GM18502 (cell line): ENCODE measurements around the gene DHRS7.
"Not testable (repeated sequence)": the region's sequence is repeated elsewhere in the genome, so short reads cannot be mapped to it uniquely, and the experiment has no call there.

Source experiments
- ATAC-seq: cut with Tn5 transposase; IDR thresholded peaks from one replicate; pipeline ENCODE4 v1.9.1; 2021; ENCODE audit warnings: mild to moderate bottlenecking; ENCODE audit not compliant: unreplicated experiment, poor library complexity

Gene DHRS7

DNA sequence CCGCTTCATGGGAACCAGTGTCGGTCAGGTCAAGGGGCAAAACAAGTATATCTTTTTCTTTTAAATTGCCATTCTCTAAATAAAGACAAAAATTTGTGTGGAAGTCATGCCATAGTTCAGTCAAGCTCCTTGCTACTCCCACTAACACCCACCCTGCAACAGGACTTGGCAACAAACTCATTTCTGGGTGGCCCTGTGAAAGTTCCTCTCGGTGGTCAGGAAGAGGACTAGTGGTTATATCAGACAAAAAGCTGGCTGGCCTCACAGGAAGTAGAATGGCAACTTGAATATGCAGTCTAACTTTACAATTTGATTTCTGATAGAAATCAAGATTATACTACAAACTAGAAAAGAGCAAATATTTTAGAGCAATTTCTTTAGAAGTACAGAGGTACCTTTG is 11.2 kb downstream of the DHRS7 start:
- no peak for ATAC-seq

DNA sequence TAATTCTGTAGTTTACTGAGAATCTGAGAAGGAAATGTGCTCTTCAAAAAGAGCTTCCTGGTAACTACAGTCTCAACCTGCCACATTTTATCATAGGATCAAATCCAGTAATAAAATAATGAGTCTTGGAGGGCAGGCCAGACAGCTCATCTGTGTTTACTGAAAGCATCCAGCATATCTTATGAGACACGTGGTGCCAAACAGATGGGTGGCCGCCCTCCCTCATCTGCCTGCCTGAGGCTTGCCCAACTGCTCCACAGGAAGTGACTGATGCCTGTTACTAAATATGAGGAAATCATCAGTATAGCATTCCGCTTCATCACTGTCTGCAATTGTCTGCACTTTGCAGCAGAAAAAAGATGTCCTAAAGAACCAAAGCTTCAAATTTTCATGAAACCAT is 13.5 kb downstream of the DHRS7 start:
- ATAC-seq = peak; percentile 50

DNA sequence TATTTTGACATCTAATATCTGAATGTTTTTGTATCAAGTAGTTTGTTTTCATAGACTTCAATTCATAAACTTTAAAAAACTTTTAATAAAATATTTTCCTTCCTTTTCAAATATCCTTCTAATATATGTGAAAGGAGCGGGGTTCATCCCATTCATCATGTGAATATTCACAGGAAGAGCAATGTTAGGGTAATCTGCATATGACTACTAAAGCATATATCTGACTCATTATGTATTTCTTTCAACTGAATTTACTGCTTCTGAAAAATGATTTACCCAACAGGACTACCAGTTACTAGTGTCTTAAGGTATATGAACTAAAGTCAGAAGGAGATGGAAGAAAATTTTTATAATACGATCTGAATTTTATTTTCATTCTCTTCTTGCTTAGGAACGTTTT is 30.5 kb downstream of the DHRS7 start:
- ATAC-seq = no peak

DNA sequence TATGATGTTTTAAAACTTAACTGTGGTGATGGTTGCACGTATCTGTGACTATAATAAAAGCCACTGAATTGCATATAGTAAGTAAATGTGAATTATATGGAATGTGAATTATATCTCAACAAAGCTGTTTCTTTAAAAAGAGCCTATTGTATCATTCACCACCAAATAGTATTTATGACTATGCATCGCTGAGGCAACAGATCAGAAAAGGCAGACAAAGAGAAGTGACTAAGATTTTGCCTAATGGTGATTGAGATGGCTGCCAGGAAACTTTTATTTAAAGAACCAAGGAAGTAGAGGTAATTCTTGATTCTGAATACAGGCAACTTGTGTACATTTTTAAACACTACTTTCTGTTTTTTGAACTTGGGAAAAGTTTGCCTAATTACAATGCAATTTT is 31.7 kb downstream of the DHRS7 start:
- no peak for ATAC-seq

DNA sequence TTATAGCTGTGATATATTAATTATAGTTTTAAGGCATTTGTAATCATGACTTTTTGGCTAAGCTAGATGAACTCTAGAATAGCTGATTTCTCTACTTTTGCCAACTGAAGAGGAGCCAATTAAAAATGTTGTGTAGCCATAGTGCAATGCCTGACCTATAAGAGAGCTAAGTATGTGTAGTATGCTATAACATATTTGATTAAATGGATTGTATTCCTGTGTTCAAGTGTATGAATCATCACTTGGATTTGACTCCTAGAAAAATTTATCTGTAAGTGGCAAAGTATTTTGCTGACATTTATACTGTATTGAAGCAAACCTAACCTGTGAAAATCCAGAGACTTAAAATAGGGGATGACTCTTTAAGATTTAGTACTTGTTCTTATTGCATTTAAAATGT is 39.3 kb downstream of the DHRS7 start:
- no peak for ATAC-seq

DNA sequence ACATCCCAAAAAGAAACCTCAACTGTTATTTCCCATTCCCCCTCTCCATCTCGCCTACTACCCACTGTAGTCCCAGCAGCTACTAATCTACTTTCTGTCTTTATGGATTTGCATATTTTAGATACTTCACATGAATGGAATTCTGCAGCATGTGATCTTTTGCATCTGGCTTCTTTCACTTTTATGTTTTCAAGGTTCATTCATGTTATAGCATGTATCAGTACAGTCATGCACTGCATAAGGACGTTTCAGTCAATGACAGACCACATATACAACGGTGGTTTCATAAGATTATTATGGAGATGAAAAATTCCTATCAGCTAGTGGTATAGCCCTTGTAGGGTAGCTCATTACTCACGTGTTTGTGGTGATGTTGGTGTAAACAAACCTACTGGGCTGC is 49.0 kb downstream of the DHRS7 start:
- ATAC-seq = no peak

DNA sequence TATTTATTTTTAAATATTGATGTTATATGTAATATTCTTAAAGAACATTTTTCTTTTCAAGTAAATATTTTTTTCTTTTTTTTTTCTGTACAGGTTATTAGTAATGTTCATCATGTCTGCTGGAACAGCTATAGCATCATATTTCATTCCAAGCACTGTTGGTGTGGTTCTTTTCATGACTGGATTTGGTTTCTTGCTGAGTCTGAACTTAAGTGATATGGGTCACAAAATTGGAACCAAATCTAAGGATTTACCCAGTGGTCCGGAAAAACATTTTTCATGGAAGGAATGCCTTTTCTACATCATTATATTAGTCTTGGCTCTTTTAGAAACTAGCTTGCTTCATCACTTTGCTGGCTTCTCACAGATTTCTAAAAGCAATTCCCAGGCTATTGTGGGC is 50.3 kb downstream of the DHRS7 start:
- no peak for ATAC-seq

DNA sequence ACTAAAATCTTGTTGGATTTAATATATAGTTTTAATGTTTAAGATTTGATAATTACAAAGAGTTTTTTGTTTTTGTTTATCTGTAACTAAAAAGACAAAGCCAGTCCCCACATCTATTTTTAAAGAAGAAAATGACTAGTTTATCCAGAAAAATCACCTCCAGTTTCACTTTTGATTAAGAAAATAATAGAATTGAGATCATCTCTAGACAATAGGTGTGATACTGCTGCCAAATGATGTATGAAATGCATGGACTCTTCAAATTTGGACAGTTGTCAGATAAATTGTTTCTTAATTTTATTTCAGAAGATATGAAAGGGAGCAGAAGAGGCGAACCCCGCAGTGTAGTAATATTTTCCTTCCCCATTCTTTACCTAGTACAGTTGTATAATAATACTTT is 53.5 kb downstream of the DHRS7 start:
- no peak for ATAC-seq

DNA sequence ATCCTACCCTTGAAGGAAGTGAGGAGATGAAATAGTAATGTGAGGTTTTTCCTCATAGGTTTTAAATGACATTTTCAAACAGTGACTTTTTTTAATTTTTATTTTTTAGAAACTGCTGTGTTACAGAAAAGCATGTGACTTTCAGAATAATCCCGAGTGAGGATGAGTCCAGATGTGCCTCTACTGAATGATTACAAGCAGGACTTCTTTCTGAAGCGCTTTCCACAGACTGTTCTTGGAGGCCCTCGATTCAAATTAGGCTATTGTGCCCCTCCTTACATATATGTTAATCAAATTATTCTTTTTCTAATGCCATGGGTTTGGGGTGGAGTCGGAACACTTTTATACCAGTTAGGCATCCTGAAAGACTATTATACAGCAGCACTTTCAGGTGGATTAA is 57.7 kb downstream of the DHRS7 start:
- ATAC-seq = no peak

DNA sequence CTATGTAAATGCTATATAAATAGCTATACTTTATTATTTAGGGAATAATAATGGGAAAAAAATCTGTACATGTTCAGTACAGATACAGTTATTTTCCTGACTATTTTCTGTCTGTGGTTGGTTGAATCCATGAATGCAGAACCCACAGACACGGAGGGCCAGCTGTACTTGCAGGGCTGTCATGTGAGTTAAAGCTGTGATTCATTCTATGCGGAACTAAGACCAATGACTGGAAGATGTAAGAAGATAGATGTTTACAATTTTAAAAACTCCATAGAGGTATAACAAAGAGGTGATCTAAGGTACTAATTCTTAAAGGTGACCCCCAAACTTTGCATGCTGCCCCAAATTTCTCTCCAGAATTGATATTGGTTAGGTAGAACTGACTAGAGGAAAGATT is 58.9 kb downstream of the DHRS7 start:
- no peak for ATAC-seq

DNA sequence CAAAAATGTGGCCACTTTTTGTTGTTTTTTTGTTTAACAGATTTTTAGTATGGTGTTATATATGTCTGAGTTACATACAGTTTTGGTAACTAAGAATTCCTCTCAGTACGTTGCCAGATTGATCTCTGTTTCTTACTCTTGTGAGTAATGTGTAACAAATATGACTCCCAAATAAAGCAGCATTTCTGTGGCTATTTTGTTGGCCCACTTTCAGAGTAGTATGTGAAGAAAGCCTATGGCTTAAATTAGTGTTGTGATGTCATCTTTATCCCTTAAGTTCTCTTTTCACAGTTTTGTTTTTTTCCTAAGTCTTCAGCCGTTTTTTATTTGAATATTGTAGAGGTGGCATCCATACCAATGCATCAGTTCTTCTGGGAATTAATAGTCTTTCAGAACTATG is 62.8 kb downstream of the DHRS7 start:
- ATAC-seq = no peak

DNA sequence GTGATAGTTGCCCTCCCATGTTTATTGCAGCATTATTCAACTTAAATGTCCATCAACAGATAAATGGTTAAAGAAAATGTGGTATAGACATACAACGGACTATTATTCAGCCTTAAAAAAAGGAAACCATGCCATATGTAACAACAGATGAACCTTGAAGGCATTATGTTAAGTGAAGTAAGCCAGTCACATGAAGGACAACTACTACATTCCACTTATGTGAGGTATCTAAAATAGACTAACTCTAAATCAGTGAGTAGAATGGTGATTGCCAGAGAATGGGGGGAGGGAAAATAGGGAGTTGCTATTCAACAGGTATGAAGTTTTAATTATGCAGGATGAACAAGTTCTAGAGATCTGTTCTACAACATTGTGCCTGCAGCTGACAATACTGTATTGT is 63.4 kb downstream of the DHRS7 start:
- no peak for ATAC-seq

DNA sequence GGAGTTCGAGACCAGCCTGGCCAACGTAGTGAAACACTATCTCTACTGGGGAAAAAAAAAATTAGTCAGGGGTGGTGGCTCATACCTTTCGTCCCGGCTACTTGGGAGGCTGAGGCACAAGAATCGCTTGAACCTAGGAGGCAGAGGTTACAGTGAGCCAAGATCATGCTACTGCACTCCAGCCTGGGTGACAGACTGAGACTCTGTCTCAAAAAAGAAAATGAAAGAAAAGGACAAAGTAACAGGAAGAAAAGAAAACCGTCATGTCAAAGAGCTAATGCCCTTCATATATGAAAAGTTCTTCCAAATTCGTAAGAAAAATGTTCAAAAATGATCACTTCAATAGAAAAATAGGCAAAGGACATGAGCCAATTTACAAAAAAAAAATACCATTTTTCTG is 65.3 kb downstream of the DHRS7 start:
- ATAC-seq = not testable (repeated sequence)

DNA sequence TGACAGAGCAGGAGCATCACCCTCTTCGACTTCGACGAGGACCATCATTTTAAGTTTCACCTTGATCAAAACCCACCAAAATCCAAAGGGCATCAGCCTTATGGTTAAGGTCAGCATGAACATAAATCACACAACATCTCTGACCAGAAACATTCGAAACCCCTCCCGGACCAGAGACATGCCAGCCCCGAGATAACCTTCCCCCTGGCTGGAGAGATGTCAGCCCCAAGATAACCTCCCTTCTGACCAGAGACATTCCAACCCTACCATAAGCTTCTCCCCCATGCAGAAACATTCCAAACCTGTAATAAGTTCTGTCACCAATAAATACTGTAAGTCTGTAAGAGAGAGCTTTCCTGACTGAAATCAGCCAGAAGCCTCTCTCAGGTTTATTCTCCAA is 67.2 kb downstream of the DHRS7 start:
- ATAC-seq = no peak

DNA sequence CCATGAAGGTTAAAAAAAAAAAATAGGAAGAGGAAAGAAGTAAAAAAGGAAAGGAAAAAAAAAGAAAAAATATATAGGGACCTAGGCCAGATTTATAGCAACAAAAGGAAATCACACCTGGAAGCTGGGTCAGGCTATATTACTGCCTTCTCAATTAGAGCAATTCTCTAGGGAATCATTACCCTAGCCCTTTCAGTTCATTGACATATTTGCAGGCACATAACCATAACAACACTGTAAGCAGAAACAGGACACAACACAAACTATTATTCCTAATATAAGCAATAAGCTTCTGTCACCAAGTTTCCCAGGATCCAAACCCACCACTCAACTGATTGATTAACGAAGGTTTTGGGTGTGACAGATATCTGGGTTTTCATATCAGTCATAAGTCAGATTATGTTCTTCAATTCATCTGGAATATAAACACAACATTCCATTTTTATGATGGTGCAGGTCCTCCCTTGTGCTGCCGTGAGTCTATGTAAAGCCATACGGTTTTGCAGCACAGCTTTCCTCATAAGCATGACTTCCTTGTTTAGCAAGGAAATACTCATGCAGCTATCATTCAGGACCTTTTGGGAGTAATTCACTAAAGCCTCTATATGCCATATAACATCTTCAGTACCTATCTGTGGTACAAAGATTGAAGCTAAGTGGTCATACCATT is 69.3 kb downstream of the DHRS7 start:
- ATAC-seq = no peak

DNA sequence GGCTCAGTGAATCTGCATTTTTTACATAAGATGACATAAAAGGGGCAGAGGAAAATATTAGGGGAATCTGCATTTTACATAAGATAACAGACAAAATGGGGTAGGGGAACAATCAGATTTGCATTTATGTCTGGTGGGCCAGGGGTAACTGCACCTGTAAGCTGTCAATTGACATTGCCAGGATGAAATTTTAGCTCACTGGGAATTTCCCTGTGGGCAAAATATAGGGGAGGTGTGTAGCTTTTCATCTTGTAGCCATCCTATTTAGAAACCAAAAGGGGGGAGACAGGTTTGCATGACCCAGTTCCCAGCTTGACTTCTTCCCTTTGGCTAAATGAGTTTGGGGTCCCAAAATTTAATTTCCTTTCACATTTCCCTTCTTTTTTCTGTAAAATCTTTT is 70.0 kb downstream of the DHRS7 start:
- no peak for ATAC-seq

DNA sequence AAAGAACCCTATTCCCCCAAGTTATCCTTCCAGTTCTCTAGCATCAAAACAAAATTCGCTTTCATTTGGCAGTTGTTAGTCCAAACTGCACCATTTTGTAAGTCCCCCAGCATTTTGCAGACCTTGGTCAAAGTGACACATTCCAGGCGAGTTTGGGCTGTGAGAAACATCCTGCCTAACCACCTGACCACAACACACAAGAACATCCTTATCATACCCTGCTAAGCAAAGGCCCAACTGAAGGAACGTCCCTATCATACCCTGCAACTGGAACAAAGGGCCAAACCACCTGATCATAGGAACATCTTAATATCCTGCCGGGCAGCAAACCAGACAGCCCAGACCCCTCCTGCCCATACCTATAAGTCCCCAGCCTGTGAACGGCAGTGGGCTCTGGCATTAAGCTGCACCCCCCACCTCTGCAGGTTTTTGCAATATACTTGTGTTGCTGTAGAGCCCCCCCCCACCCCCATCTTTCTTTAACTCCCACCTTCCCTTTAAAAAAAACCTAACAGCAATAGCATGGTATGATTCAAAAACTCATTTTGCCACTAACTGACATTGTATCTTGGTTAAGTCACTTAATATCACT is 70.8 kb downstream of the DHRS7 start:
- no peak for ATAC-seq
